ENCODE data around the gene SEMA3D.

SEMA3D gene

DNA sequence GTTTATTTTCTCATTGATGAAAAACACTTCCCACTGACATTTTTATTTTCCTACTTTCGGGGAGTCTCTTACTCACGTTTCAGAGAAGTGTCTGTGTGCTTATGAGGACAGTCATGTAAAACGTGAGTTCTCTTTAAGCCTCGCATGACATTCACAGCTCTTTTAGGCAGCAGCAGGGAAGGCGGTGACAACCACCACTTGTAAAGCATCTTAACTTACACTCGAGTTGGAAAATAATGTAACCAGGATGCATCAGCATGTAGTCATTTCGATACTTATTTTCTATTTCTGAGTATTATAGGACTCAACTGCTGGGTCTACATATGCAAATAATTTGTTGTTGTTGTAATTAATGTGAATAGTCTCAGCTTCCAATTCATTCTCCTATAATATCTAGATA lies 153.6 kb downstream of the SEMA3D start:
- DNase-seq (ENCODE audit: low read depth) = no peak
- TF ChIP-seq MAX (IDR thresholded peaks at IDR 0.05; ENCODE audit: low read depth, low read length) = no peak
- no peak overlapping the region for H3K4me3 ChIP-seq (ENCODE audit: low read depth, low read length)

GRCh38 chr7:85031475-85031874 lies 155.4 kb downstream of the SEMA3D start:
- DNase-seq (ENCODE audit: low read depth) = no peak
- H3K4me3 ChIP-seq (ENCODE audit: low read depth, low read length) = no peak overlapping the region
- no peak for TF ChIP-seq MAX (IDR thresholded peaks at IDR 0.05; ENCODE audit: low read depth, low read length)
- TF ChIP-seq, protein P1, sequence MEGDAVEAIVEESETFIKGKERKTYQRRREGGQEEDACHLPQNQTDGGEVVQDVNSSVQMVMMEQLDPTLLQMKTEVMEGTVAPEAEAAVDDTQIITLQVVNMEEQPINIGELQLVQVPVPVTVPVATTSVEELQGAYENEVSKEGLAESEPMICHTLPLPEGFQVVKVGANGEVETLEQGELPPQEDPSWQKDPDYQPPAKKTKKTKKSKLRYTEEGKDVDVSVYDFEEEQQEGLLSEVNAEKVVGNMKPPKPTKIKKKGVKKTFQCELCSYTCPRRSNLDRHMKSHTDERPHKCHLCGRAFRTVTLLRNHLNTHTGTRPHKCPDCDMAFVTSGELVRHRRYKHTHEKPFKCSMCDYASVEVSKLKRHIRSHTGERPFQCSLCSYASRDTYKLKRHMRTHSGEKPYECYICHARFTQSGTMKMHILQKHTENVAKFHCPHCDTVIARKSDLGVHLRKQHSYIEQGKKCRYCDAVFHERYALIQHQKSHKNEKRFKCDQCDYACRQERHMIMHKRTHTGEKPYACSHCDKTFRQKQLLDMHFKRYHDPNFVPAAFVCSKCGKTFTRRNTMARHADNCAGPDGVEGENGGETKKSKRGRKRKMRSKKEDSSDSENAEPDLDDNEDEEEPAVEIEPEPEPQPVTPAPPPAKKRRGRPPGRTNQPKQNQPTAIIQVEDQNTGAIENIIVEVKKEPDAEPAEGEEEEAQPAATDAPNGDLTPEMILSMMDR (IDR thresholded peaks at IDR 0.05; ENCODE audit: low read depth, low read length) = no peak
- no peak for TF ChIP-seq POLR2A (IDR thresholded peaks at IDR 0.05; ENCODE audit: extremely low read depth, insufficient read length)
- TF ChIP-seq MYC (IDR thresholded peaks at IDR 0.05; ENCODE audit: low read depth, low read length) = no peak

GRCh38 chr7:85030893-85031292 lies 156.0 kb downstream of the SEMA3D start:
- no peak for TF ChIP-seq MYC (IDR thresholded peaks at IDR 0.05; ENCODE audit: low read depth, low read length)
- TF ChIP-seq, protein P1 (IDR thresholded peaks at IDR 0.05; ENCODE audit: low read depth, low read length) = peak; percentile 12
- DNase-seq (ENCODE audit: low read depth) = peak; percentile 37
- H3K4me3 ChIP-seq (ENCODE audit: low read depth, low read length) = no peak overlapping the region

GRCh38 chr7:85025312-85025756 lies 161.5 kb downstream of the SEMA3D start:
- no peak overlapping the region for H3K4me3 ChIP-seq (ENCODE audit: low read depth, low read length)
- no peak for DNase-seq (ENCODE audit: low read depth)
- TF ChIP-seq POLR2A (IDR thresholded peaks at IDR 0.05; ENCODE audit: extremely low read depth, insufficient read length) = no peak
- TF ChIP-seq MYC (IDR thresholded peaks at IDR 0.05; ENCODE audit: low read depth, low read length) = no peak
- TF ChIP-seq, protein P1 (IDR thresholded peaks at IDR 0.05; ENCODE audit: low read depth, low read length) = no peak
- no peak for TF ChIP-seq MAX (IDR thresholded peaks at IDR 0.05; ENCODE audit: low read depth, low read length)

GRCh38 chr7:85023916-85024315 lies 162.9 kb downstream of the SEMA3D start:
- H3K4me3 ChIP-seq (ENCODE audit: low read depth, low read length) = no peak overlapping the region
- no peak for TF ChIP-seq MYC (IDR thresholded peaks at IDR 0.05; ENCODE audit: low read depth, low read length)
- TF ChIP-seq MAX (IDR thresholded peaks at IDR 0.05; ENCODE audit: low read depth, low read length) = no peak
- TF ChIP-seq, protein P1 (IDR thresholded peaks at IDR 0.05; ENCODE audit: low read depth, low read length) = no peak
- TF ChIP-seq POLR2A (IDR thresholded peaks at IDR 0.05; ENCODE audit: extremely low read depth, insufficient read length) = no peak
- DNase-seq (ENCODE audit: low read depth) = no peak

DNA sequence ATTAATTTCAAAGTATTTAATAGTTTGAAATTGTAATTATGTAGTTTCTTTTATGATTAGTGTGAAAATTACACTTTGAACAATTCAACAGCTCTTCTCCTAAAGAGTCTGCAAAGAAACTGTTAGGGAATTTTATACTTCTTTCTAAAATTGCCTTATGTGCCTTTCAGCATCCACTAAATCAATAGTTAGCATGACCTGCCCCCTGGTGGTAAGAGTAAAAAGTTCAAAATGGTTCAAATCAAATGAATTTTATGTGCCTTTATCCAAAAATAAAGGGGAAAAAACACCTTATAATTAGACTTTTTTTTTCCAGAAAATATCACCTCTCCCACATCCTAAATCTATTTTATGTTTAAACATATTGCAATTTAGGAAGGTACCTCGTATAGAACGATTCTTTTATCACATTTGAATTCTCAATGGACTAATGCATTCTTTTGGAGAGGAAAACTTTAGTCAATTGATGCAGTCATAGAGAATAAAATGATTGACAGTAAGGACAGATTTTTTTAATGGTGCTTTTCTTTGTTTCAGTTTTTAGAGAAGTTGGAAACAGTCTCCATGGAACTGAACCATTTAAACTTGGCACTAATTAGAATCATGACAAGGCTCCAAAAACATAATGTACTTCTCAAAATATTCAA lies 163.7 kb downstream of the SEMA3D start:
- DNase-seq (ENCODE audit: low read depth) = peak; percentile 57
- TF ChIP-seq MYC (IDR thresholded peaks at IDR 0.05; ENCODE audit: low read depth, low read length) = peak; percentile 15; the same call in 1 of the 2 replicates
- TF ChIP-seq, protein P1 (IDR thresholded peaks at IDR 0.05; ENCODE audit: low read depth, low read length) = peak; percentile 37
- TF ChIP-seq MAX (IDR thresholded peaks at IDR 0.05; ENCODE audit: low read depth, low read length) = no peak
- TF ChIP-seq POLR2A (IDR thresholded peaks at IDR 0.05; ENCODE audit: extremely low read depth, insufficient read length) = no peak
- no peak overlapping the region for H3K4me3 ChIP-seq (ENCODE audit: low read depth, low read length)
